PC-3 (cell line): ENCODE measurements around the gene FOXP1. TPM values are rescaled to one million over a fixed set of nuclear protein-coding genes. Genes with fewer than 3 reads are reported as not detected.

ENCODE experiments used
- ATAC-seq: fragments of 200-7000 bp; cut with Tn5 transposase; 2 replicates; pipeline ENCODE4 v1.9.1; 2020; ENCODE audit warnings: mild to moderate bottlenecking, moderate library complexity
- BruUV-seq: library from RNA; stranded (reverse); fragments of 400-500 nt; replicated peaks from 2 replicates; lab custom pipeline; 2021; lab: Mats Ljungman, UMichigan
- CTCF ChIA-PET: fragments of 300-600 bp; sonication (Branson Sonifier 250); formaldehyde crosslinking; loops from one replicate; lab custom pipeline; 2022; ENCODE audit warnings: antibody characterized with exemption; lab: Charles Lee
- POLR2A ChIA-PET: fragments of 300-600 bp; sonication (Branson Sonifier 250); formaldehyde crosslinking; loops from one replicate; lab custom pipeline; 2022; ENCODE audit warnings: antibody characterized with exemption; ENCODE audit not compliant: unreplicated experiment; lab: Charles Lee
- DNase-seq: peaks from one replicate; pipeline ENCODE4 v3.0.0-alpha.2; 2015
- H2AFZ ChIP-seq: fragments of 300-600 bp; sonication (generic); 2 replicates; pipeline ENCODE4 v1.6.0; 2016; ENCODE audit warnings: antibody characterized with exemption, low read length
- H3F3A ChIP-seq: fragments of 300-600 bp; sonication (generic); one replicate; pipeline ENCODE4 v1.6.0; 2017; ENCODE audit warnings: antibody characterized with exemption, low read length, control low read depth, mild to moderate bottlenecking; ENCODE audit not compliant: unreplicated experiment
- H3K27ac ChIP-seq: fragments of 300-600 bp; sonication (generic); 2 replicates; pipeline ENCODE4 v1.5.1; 2016; ENCODE audit warnings: mild to moderate bottlenecking, low read length
- H3K27me3 ChIP-seq: fragments of 300-600 bp; sonication (generic); 2 replicates; pipeline ENCODE4 v1.6.1; 2016; ENCODE audit warnings: low read length, mixed read lengths
- H3K36me3 ChIP-seq: fragments of 300-600 bp; sonication (generic); 2 replicates; pipeline ENCODE4 v1.6.1; 2016; ENCODE audit warnings: low read depth, mixed run types, low read length, mixed read lengths
- H3K4me1 ChIP-seq: fragments of 300-600 bp; sonication (generic); 2 replicates; pipeline ENCODE4 v1.5.1; 2016; ENCODE audit warnings: low read length; ENCODE audit not compliant: insufficient read depth
- H3K4me2 ChIP-seq: fragments of 300-600 bp; sonication (generic); 2 replicates; pipeline ENCODE4 v1.6.0; 2016; ENCODE audit warnings: low read length
- H3K4me3 ChIP-seq: fragments of 300-600 bp; sonication (generic); 2 replicates; pipeline ENCODE4 v1.5.1; 2016; ENCODE audit warnings: mild to moderate bottlenecking, low read length, mixed read lengths
- H3K79me2 ChIP-seq: fragments of 300-600 bp; sonication (generic); 2 replicates; pipeline ENCODE4 v1.6.1; 2017; ENCODE audit warnings: low read length, mixed read lengths
- H3K9ac ChIP-seq: fragments of 300-600 bp; sonication (generic); 2 replicates; pipeline ENCODE4 v1.6.0; 2016; ENCODE audit warnings: mild to moderate bottlenecking, low read length
- H3K9me2 ChIP-seq: fragments of 300-600 bp; sonication (generic); replicated peaks from 2 replicates; pipeline ENCODE4 v1.6.1; 2016; ENCODE audit warnings: mixed run types, low read length, mixed read lengths
- H3K9me3 ChIP-seq: fragments of 300-600 bp; sonication (generic); 2 replicates; pipeline ENCODE4 v1.6.1; 2016; ENCODE audit warnings: low read length, mixed read lengths
- H4K20me1 ChIP-seq: fragments of 300-600 bp; sonication (generic); 2 replicates; pipeline ENCODE4 v1.6.1; 2016; ENCODE audit warnings: low read length, mixed read lengths
- CTCF ChIP-seq: fragments of 300-600 bp; sonication (generic); conservative IDR thresholded peaks from 2 replicates; pipeline ENCODE4 v1.5.1; 2017; ENCODE audit warnings: antibody characterized with exemption, low read depth, mild to moderate bottlenecking, low read length
- EZH2 ChIP-seq: fragments of 300-600 bp; sonication (generic); IDR thresholded peaks from one replicate; pipeline ENCODE4 v1.6.1; 2017; ENCODE audit warnings: antibody characterized with exemption, mild to moderate bottlenecking, low read length; ENCODE audit not compliant: unreplicated experiment
- EZH2phosphoT487 ChIP-seq: fragments of 300-600 bp; sonication (generic); IDR thresholded peaks from 2 replicates; pipeline ENCODE4 v1.6.1; 2018; ENCODE audit warnings: mild to moderate bottlenecking, antibody characterized with exemption, low read length, borderline replicate concordance
- intact Hi-C: fragments of 100-400 bp; cut with micrococcal nuclease; formaldehyde crosslinking; loops from 2 replicates; pipeline ENCODE4 v1.9.0; 2023
- total RNA-seq: library from RNA; depleted of rRNA; stranded (reverse); fragments of >200 nt; gene quantifications from 2 replicates; pipeline ENCODE4 v1.2.3, GENCODE V29; 2014

Gene FOXP1
- total RNA-seq, 1 experiment from 2014 or later: 35.3 TPM

- H3K9me2 ChIP-seq: no peaks in the 10 kb centered on the region
- no peak overlapping the region for H3K9ac ChIP-seq
- TF ChIP-seq EZH2: no peak
- ATAC-seq (no peak), DNase-seq (no peak)
- no peak overlapping the region for H2AFZ ChIP-seq
- H3K9me3 ChIP-seq: no peaks in the 10 kb centered on the region
- no peak overlapping the region for H3K4me3 ChIP-seq
- BruUV-seq: no TSS peak
- H3K79me2 ChIP-seq: no peaks in the 10 kb centered on the region
- H4K20me1 ChIP-seq: no peaks in the 10 kb centered on the region
- no peak overlapping the region for H3K4me2 ChIP-seq
- no peaks in the 10 kb centered on the region for H3F3A ChIP-seq
- CTCF ChIA-PET: interaction anchor here (0.5 kb wide), 1 partner anchor 320 kb away, joined by 3 read pairs; no protein-coding TSS in a partner anchor
- intact Hi-C loops: loop anchor here (10.0 kb wide), 1 partner anchor 357 kb away; no protein-coding TSS in a partner anchor
- peaks cover 30% of the 10 kb centered on the region for H3K4me1 ChIP-seq
- POLR2A ChIA-PET: no interaction called here
- H3K27ac ChIP-seq: no peak overlapping the region
- no peaks in the 10 kb centered on the region for H3K27me3 ChIP-seq
- H3K36me3 ChIP-seq: no peaks in the 10 kb centered on the region
Measured at GRCh38 chr3:71421820-71422566, 161.5 kb downstream of the FOXP1 start.

- Histone ChIP-seq H3K4me3 (no peak overlapping the region), H3K27ac (no peak overlapping the region), H3F3A (no peaks in the 10 kb centered on the region), H3K36me3 (no peaks in the 10 kb centered on the region), H3K9me2 (no peaks in the 10 kb centered on the region), H3K27me3 (no peaks in the 10 kb centered on the region), H3K4me1 (peaks cover 27% of the 10 kb centered on the region), H3K4me2 (no peak overlapping the region), H3K9ac (no peak overlapping the region), H3K79me2 (no peaks in the 10 kb centered on the region), H4K20me1 (no peaks in the 10 kb centered on the region), H2AFZ (no peak overlapping the region), H3K9me3 (no peaks in the 10 kb centered on the region)
- ChIA-PET CTCF (no interaction called here), POLR2A (no interaction called here)
- TF ChIP-seq EZH2: no peak
- TF ChIP-seq EZH2phosphoT487: no peak
- no peak for TF ChIP-seq CTCF
- ATAC-seq (no peak), DNase-seq (no peak)
- intact Hi-C loops: loop anchor here (10.0 kb wide), 1 partner anchor 357 kb away; no protein-coding TSS in a partner anchor
- BruUV-seq: no TSS peak
Measured at GRCh38 chr3:71421475-71421819, 162.1 kb downstream of the FOXP1 start.

GRCh38 chr3:71419369-71419768, 164.2 kb downstream of the FOXP1 start:
- ChIA-PET POLR2A (no interaction called here), CTCF (no interaction called here)

More at GRCh38 chr3:71419369-71419768, 164.2 kb downstream of the FOXP1 start:
- Histone ChIP-seq H3K4me2 (no peak overlapping the region), H3K9me2 (no peaks in the 10 kb centered on the region), H3K4me3 (no peak overlapping the region), H3K79me2 (no peaks in the 10 kb centered on the region), H3K9ac (no peak overlapping the region), H3K4me1 (peaks cover 12% of the 10 kb centered on the region), H2AFZ (no peak overlapping the region), H3K27me3 (no peaks in the 10 kb centered on the region), H3K36me3 (no peaks in the 10 kb centered on the region), H4K20me1 (no peaks in the 10 kb centered on the region), H3K27ac (no peak overlapping the region), H3K9me3 (no peaks in the 10 kb centered on the region), H3F3A (no peaks in the 10 kb centered on the region)
- intact Hi-C loops: no loop called here
- TF ChIP-seq CTCF (no peak), EZH2phosphoT487 (no peak), EZH2 (no peak)
- ATAC-seq (no peak), DNase-seq (no peak)
- BruUV-seq: no TSS peak
